ENCODE measurements around the gene CFAP157.
A peak's percentile ranks its signal among the peaks of the same experiment; 100 is the strongest.

Gene CFAP157

DNA sequence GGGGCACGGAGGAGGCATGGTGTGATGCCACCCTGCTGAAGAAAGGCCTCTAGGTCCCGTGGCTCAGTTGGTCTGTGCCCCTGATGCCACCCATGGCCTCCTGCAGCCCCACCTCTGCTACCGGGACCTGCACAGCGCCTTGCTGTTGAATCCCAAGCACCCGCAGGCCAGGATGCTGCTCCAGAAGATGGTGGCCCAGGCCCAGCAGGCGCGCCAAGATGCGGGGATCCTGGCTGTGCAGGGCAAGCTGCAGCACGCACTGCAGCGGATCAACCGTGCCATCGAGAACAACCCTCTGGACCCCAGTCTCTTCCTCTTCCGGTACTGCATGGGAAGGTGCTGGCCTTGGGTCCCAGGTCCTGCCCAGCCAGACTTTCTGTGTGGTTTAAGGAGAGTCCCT is 16.2 kb downstream of the CFAP157 start:
- H3K27me3 ChIP-seq (ENCODE audit: control insufficient read depth in 2 of 2, insufficient read depth in 2 of 2, low read length in 2 of 2) = no peaks in the 10 kb centered on the region
- no peaks in the 10 kb centered on the region for H3K9me3 ChIP-seq (ENCODE audit: control insufficient read depth in 2 of 2, low read length in 2 of 2)
- H3K9ac ChIP-seq (ENCODE audit: low read depth in 1 of 2, low read length in 2 of 2) = no peak overlapping the region
- H3K36me3 ChIP-seq (ENCODE audit: control insufficient read depth in 2 of 2, insufficient read depth in 2 of 2, low read length in 2 of 2) = no peaks in the 10 kb centered on the region
- H3K4me3 ChIP-seq (ENCODE audit: low read length in 2 of 2) = no peak overlapping the region
- H3K27ac ChIP-seq (ENCODE audit: low read depth in 2 of 2, low read length in 2 of 2) = no peak overlapping the region
- peaks cover 3 to 14% of the 10 kb centered on the region in 2 donors for H3K4me1 ChIP-seq (ENCODE audit: control insufficient read depth in 2 of 2, insufficient read depth in 2 of 2, low read length in 2 of 2)

DNA sequence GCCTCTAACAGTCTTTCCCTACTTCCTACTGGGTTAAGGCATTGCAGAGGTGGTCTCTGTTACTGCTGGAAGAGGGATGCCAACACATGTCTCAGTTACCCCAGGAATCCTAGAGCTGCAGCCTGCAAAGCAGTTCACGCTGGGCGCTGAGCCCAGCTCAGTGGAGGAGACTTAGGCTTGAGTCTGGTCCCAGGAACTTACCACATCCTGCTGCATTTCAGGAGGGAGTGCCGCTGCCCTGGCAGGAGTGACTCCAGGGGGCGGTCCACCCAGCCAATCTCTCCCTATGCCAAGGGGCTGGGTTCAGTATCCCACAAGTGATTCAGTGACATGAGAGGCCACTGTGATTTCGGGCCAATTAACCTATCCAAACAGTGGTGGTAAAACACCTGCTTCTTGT is 16.7 kb downstream of the CFAP157 start:
- H3K27me3 ChIP-seq (ENCODE audit: control insufficient read depth in 2 of 2, insufficient read depth in 2 of 2, low read length in 2 of 2) = no peaks in the 10 kb centered on the region
- H3K27ac ChIP-seq (ENCODE audit: low read depth in 2 of 2, low read length in 2 of 2) = no peak overlapping the region
- no peaks in the 10 kb centered on the region for H3K9me3 ChIP-seq (ENCODE audit: control insufficient read depth in 2 of 2, low read length in 2 of 2)
- no peak overlapping the region for H3K4me3 ChIP-seq (ENCODE audit: low read length in 2 of 2)
- H3K4me1 ChIP-seq (ENCODE audit: control insufficient read depth in 2 of 2, insufficient read depth in 2 of 2, low read length in 2 of 2) = peaks cover 3 to 14% of the 10 kb centered on the region in 2 donors
- H3K9ac ChIP-seq (ENCODE audit: low read depth in 1 of 2, low read length in 2 of 2) = no peak overlapping the region
- H3K36me3 ChIP-seq (ENCODE audit: control insufficient read depth in 2 of 2, insufficient read depth in 2 of 2, low read length in 2 of 2) = no peaks in the 10 kb centered on the region

GRCh38 chr9:127724012-127724411 is 17.2 kb downstream of the CFAP157 start:
- H3K27ac ChIP-seq (ENCODE audit: low read depth in 2 of 2, low read length in 2 of 2) = no peak overlapping the region

DNA sequence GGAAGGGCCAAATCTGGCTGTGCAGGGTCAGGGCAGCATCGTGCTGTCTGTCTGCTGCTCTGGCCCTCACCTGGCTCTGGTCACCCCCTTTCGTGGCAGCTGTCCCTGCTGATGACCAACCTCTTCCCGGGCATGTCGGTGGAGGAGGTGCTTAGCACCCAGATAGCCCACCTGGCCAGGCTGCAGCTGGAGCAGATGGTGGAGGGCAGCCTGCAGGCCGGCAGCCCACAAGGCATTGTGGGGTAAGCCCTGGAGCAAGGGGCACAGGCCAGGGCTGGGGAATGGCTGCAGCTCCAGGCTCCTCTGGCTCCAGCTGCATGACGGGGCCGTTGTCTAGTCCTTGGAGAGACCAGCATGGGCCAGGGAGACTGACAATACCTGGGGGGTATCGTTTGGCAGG is 20.1 kb downstream of the CFAP157 start:
- H3K4me1 ChIP-seq (ENCODE audit: control insufficient read depth in 2 of 2, insufficient read depth in 2 of 2, low read length in 2 of 2) = peaks cover 3 to 13% of the 10 kb centered on the region in 2 donors
- no peak overlapping the region for H3K27ac ChIP-seq (ENCODE audit: low read depth in 2 of 2, low read length in 2 of 2)
- no peak overlapping the region for H3K9ac ChIP-seq (ENCODE audit: low read depth in 1 of 2, low read length in 2 of 2)
- no peaks in the 10 kb centered on the region for H3K9me3 ChIP-seq (ENCODE audit: control insufficient read depth in 2 of 2, low read length in 2 of 2)
- peaks cover 0 to 5% of the 10 kb centered on the region in 2 donors for H3K36me3 ChIP-seq (ENCODE audit: control insufficient read depth in 2 of 2, insufficient read depth in 2 of 2, low read length in 2 of 2)
- H3K4me3 ChIP-seq (ENCODE audit: low read length in 2 of 2) = no peak overlapping the region
- H3K27me3 ChIP-seq (ENCODE audit: control insufficient read depth in 2 of 2, insufficient read depth in 2 of 2, low read length in 2 of 2) = no peaks in the 10 kb centered on the region

More at GRCh38 chr9:127724012-127724411, 17.2 kb downstream of the CFAP157 start:
- no peaks in the 10 kb centered on the region for H3K27me3 ChIP-seq (ENCODE audit: control insufficient read depth in 2 of 2, insufficient read depth in 2 of 2, low read length in 2 of 2)
- H3K9ac ChIP-seq (ENCODE audit: low read depth in 1 of 2, low read length in 2 of 2) = peak overlapping the region in 1 of 2 donors; percentile 33
- no peaks in the 10 kb centered on the region for H3K9me3 ChIP-seq (ENCODE audit: control insufficient read depth in 2 of 2, low read length in 2 of 2)
- no peak overlapping the region for H3K4me3 ChIP-seq (ENCODE audit: low read length in 2 of 2)
- H3K36me3 ChIP-seq (ENCODE audit: control insufficient read depth in 2 of 2, insufficient read depth in 2 of 2, low read length in 2 of 2) = no peaks in the 10 kb centered on the region
- peaks cover 3 to 14% of the 10 kb centered on the region in 2 donors for H3K4me1 ChIP-seq (ENCODE audit: control insufficient read depth in 2 of 2, insufficient read depth in 2 of 2, low read length in 2 of 2)

DNA sequence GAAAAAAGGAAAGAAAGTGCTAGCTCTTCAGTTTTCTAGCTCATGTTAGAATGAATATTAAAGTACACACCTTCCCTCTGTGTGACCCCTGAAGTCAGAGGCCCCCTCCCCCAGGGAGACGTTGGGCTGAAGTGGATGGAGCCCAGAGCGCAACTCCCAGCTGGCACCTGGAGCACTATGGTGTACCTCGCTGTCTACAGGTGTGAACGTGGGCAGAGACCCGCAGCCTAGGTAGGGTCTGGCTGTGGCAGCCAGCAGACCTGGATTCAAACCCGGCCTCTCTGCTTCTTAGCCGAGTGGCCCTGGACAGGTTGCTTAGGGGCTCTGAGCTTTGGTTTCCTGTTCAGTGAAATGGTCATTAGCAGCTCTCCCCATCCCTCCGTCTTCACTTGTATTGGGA is 22.0 kb downstream of the CFAP157 start:
- peaks cover 1 to 8% of the 10 kb centered on the region in 2 donors for H3K4me1 ChIP-seq (ENCODE audit: control insufficient read depth in 2 of 2, insufficient read depth in 2 of 2, low read length in 2 of 2)
- H3K4me3 ChIP-seq (ENCODE audit: low read length in 2 of 2) = no peak overlapping the region
- no peak overlapping the region for H3K9ac ChIP-seq (ENCODE audit: low read depth in 1 of 2, low read length in 2 of 2)
- no peaks in the 10 kb centered on the region for H3K9me3 ChIP-seq (ENCODE audit: control insufficient read depth in 2 of 2, low read length in 2 of 2)
- peaks cover 0 to 5% of the 10 kb centered on the region in 2 donors for H3K36me3 ChIP-seq (ENCODE audit: control insufficient read depth in 2 of 2, insufficient read depth in 2 of 2, low read length in 2 of 2)
- H3K27ac ChIP-seq (ENCODE audit: low read depth in 2 of 2, low read length in 2 of 2) = no peak overlapping the region
- H3K27me3 ChIP-seq (ENCODE audit: control insufficient read depth in 2 of 2, insufficient read depth in 2 of 2, low read length in 2 of 2) = no peaks in the 10 kb centered on the region

DNA sequence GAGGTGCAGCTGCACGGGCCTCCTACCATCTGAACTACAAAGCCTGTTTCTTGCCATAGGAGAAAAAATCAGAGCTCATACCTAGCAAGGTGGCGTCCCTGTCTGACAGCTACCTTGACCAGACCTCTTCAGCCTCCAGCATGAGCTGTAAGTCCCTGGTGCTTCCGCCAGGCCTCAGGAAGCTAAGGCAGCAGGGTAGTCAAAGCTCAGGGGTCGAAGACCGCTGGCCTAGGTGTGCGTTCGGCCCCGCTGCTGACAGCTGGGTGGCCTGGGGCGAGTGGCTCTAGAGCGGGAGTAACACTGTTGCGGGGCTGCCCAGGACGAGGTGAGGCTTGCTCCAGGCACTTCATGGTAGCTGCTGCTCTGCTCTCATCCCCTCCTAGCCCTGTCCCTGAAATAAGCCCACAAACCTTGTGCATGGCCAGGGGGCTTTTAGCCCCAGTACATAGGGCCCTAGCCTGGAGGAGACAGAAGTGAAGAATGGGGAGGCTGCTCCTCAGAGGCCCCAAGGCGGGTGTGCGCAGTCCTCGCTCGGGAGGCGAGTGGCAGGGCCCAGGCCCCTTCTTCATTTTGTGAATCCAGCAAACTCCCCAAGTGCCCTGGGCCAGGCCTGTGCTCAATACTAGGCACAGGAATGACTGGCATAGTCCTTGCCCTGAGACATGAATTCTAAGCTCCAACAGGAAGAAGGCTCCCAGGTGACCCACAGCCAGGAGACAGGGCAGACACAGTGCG is 22.9 kb downstream of the CFAP157 start:
- H3K9ac ChIP-seq (ENCODE audit: low read depth in 1 of 2, low read length in 2 of 2) = no peak overlapping the region
- H3K27ac ChIP-seq (ENCODE audit: low read depth in 2 of 2, low read length in 2 of 2) = no peak overlapping the region
- H3K36me3 ChIP-seq (ENCODE audit: control insufficient read depth in 2 of 2, insufficient read depth in 2 of 2, low read length in 2 of 2) = peaks cover 0 to 5% of the 10 kb centered on the region in 2 donors
- H3K4me1 ChIP-seq (ENCODE audit: control insufficient read depth in 2 of 2, insufficient read depth in 2 of 2, low read length in 2 of 2) = peaks cover 6 to 7% of the 10 kb centered on the region in 2 donors
- no peaks in the 10 kb centered on the region for H3K27me3 ChIP-seq (ENCODE audit: control insufficient read depth in 2 of 2, insufficient read depth in 2 of 2, low read length in 2 of 2)
- H3K4me3 ChIP-seq (ENCODE audit: low read length in 2 of 2) = no peak overlapping the region
- no peaks in the 10 kb centered on the region for H3K9me3 ChIP-seq (ENCODE audit: control insufficient read depth in 2 of 2, low read length in 2 of 2)

DNA sequence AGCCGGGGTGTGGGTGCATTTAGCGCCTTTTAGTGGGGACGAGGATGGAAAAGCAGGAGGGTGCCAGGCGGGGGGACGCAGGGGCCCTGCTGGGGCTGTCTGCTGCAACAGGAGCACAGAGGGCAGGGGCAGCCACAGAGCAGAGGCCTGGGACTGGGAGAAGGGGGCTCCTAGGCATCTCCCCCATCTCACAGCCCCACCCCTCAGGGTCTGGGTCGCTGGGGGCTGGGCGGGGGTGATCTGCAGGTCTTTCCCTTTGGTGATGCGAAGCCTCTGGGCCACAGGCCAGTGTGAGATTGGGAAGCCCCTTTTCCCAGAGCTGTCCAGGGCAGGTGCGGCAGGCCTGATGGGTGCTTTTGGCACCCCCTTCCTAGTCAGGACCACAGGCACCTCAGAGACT is 23.5 kb downstream of the CFAP157 start:
- Histone ChIP-seq H3K27ac (ENCODE audit: low read depth in 2 of 2, low read length in 2 of 2) (no peak overlapping the region), H3K9ac (ENCODE audit: low read depth in 1 of 2, low read length in 2 of 2) (no peak overlapping the region), H3K4me3 (ENCODE audit: low read length in 2 of 2) (no peak overlapping the region), H3K27me3 (ENCODE audit: control insufficient read depth in 2 of 2, insufficient read depth in 2 of 2, low read length in 2 of 2) (no peaks in the 10 kb centered on the region), H3K36me3 (ENCODE audit: control insufficient read depth in 2 of 2, insufficient read depth in 2 of 2, low read length in 2 of 2) (peaks cover 0 to 5% of the 10 kb centered on the region in 2 donors), H3K4me1 (ENCODE audit: control insufficient read depth in 2 of 2, insufficient read depth in 2 of 2, low read length in 2 of 2) (peaks cover 5 to 7% of the 10 kb centered on the region in 2 donors), H3K9me3 (ENCODE audit: control insufficient read depth in 2 of 2, low read length in 2 of 2) (no peaks in the 10 kb centered on the region)

DNA sequence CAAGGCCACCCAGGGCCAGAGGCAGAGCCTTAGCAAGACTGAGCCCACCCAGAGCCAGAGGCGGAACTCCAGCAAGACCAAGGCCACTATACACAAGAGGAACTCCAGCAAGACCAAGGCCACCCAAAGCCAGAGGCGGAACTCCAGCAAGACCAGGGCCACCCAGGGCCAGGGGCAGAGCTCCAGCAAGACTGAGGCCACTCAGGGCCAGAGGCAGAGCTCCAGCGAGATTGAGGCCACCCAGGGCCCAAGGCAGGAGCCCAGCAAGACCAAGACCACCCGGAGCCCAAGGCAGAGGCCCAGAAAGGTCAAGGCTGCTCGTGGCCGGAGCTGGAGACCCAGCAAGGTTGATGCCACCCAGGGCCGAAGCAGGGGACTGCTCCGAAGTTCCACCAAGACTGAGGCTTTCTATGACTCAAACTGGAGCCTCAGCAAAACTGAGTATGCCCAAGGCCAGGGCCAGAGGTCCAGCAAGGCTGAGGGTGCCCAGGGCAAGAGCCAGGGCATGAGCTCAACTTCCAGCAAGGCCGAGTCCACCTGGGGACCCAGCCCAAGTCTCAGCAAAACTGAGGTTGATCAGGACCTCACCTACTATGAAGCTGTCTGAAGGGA is 24.1 kb downstream of the CFAP157 start:
- Histone ChIP-seq H3K4me3 (ENCODE audit: low read length in 2 of 2) (no peak overlapping the region), H3K36me3 (ENCODE audit: control insufficient read depth in 2 of 2, insufficient read depth in 2 of 2, low read length in 2 of 2) (peaks cover 0 to 5% of the 10 kb centered on the region in 2 donors), H3K4me1 (ENCODE audit: control insufficient read depth in 2 of 2, insufficient read depth in 2 of 2, low read length in 2 of 2) (peaks cover 8 to 9% of the 10 kb centered on the region in 2 donors), H3K9ac (ENCODE audit: low read depth in 1 of 2, low read length in 2 of 2) (no peak overlapping the region), H3K27me3 (ENCODE audit: control insufficient read depth in 2 of 2, insufficient read depth in 2 of 2, low read length in 2 of 2) (no peaks in the 10 kb centered on the region), H3K9me3 (ENCODE audit: control insufficient read depth in 2 of 2, low read length in 2 of 2) (no peaks in the 10 kb centered on the region), H3K27ac (ENCODE audit: low read depth in 2 of 2, low read length in 2 of 2) (no peak overlapping the region)

DNA sequence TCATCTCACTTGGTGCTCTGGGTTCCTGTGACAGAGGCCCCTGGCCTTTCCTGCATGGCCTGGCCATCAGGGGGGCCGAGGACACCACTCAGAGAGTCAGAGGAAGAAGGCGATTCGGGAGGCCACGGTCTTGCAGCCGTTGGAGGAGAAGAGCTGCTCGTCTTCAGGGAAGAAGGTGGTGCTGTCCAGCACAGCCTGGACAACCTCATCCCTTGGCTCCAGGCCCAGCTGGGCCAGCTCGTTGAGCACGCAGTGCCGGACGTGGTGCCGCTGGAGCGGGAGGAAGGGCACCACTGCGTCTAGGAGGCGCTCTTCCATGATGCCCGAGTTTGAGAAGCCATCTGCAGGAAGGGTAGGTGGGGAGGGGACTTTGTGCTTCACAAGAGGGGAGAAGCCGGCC is 25.1 kb downstream of the CFAP157 start:
- Histone ChIP-seq H3K9ac (ENCODE audit: low read depth in 1 of 2, low read length in 2 of 2) (no peak overlapping the region), H3K27me3 (ENCODE audit: control insufficient read depth in 2 of 2, insufficient read depth in 2 of 2, low read length in 2 of 2) (no peaks in the 10 kb centered on the region), H3K36me3 (ENCODE audit: control insufficient read depth in 2 of 2, insufficient read depth in 2 of 2, low read length in 2 of 2) (peaks cover 0 to 5% of the 10 kb centered on the region in 2 donors), H3K4me3 (ENCODE audit: low read length in 2 of 2) (no peak overlapping the region), H3K4me1 (ENCODE audit: control insufficient read depth in 2 of 2, insufficient read depth in 2 of 2, low read length in 2 of 2) (peaks cover 8 to 9% of the 10 kb centered on the region in 2 donors), H3K27ac (ENCODE audit: low read depth in 2 of 2, low read length in 2 of 2) (no peak overlapping the region), H3K9me3 (ENCODE audit: control insufficient read depth in 2 of 2, low read length in 2 of 2) (no peaks in the 10 kb centered on the region)

GRCh38 chr9:127732444-127732843 is 25.7 kb downstream of the CFAP157 start:
- Histone ChIP-seq H3K4me1 (ENCODE audit: control insufficient read depth in 2 of 2, insufficient read depth in 2 of 2, low read length in 2 of 2) (peaks cover 8 to 9% of the 10 kb centered on the region in 2 donors), H3K27ac (ENCODE audit: low read depth in 2 of 2, low read length in 2 of 2) (no peak overlapping the region), H3K36me3 (ENCODE audit: control insufficient read depth in 2 of 2, insufficient read depth in 2 of 2, low read length in 2 of 2) (peaks cover 0 to 5% of the 10 kb centered on the region in 2 donors), H3K4me3 (ENCODE audit: low read length in 2 of 2) (no peak overlapping the region), H3K9me3 (ENCODE audit: control insufficient read depth in 2 of 2, low read length in 2 of 2) (no peaks in the 10 kb centered on the region), H3K27me3 (ENCODE audit: control insufficient read depth in 2 of 2, insufficient read depth in 2 of 2, low read length in 2 of 2) (no peaks in the 10 kb centered on the region), H3K9ac (ENCODE audit: low read depth in 1 of 2, low read length in 2 of 2) (no peak overlapping the region)

Data from mucosa of rectum (tissue), 2 donors.